ENCODE measurements around the gene TOR1B. TPM values are rescaled to one million over a fixed set of nuclear protein-coding genes. Genes with fewer than 3 reads are reported as not detected.

TOR1B gene
- 33.5 and 43.2 TPM in 2 replicates for total RNA-seq

GRCh38 chr9:129802833-129803675 is at the start of gene TOR1B:
TOR1B (plus strand) TSS chr9:129803184; CDS start chr9:129803213, 29 bp downstream.

GRCh38 chr9:129823935-129824601 is 21.1 kb downstream of the TOR1B start, which contains the start of gene TOR1A:
TOR1A (minus strand) TSS chr9:129824136; CDS start chr9:129824085, 51 bp downstream.

GRCh38 chr9:129835128-129835859 is 32.3 kb downstream of the TOR1B start, which contains the start of the genes C9orf78 and USP20:
C9orf78 (minus strand) TSS chr9:129835275; CDS start chr9:129835221, 54 bp downstream.
USP20 (plus strand) TSS chr9:129835458; CDS start chr9:129852556, 17,098 bp downstream.

Other genes with a start within 250 kb of the TOR1B start
- not detected in 2 replicates for gene C9orf50, start 182.1 kb upstream of the TOR1B start, total RNA-seq
- 103 and 113 TPM in 2 replicates for gene NTMT1, start 177.0 kb upstream of the TOR1B start, total RNA-seq
- 23.9 and 30.3 TPM in 2 replicates for gene ASB6, start 161.0 kb upstream of the TOR1B start, total RNA-seq
- gene PRRX2, start 137.5 kb upstream of the TOR1B start, total RNA-seq = 1.4 TPM in 1 of 2 replicates, not detected in the other
- 4.4 and 4.9 TPM in 2 replicates for gene PTGES, start 50.1 kb upstream of the TOR1B start, total RNA-seq
- gene TOR1A, start 21.0 kb downstream of the TOR1B start, total RNA-seq = 70.7 and 101 TPM in 2 replicates
- 40.4 and 49.3 TPM in 2 replicates for gene C9orf78, start 32.1 kb downstream of the TOR1B start, total RNA-seq
- gene USP20, start 32.3 kb downstream of the TOR1B start, total RNA-seq = 17.5 and 26.2 TPM in 2 replicates
- 11.2 and 16.7 TPM in 2 replicates for gene FNBP1, start 240.0 kb downstream of the TOR1B start, total RNA-seq